Measurements from ENCODE around the gene VRK3.
"Not testable (repeated sequence)": the region's sequence is repeated elsewhere in the genome, so short reads cannot be mapped to it uniquely, and the experiment has no call there.

The VRK3 gene, protein sequence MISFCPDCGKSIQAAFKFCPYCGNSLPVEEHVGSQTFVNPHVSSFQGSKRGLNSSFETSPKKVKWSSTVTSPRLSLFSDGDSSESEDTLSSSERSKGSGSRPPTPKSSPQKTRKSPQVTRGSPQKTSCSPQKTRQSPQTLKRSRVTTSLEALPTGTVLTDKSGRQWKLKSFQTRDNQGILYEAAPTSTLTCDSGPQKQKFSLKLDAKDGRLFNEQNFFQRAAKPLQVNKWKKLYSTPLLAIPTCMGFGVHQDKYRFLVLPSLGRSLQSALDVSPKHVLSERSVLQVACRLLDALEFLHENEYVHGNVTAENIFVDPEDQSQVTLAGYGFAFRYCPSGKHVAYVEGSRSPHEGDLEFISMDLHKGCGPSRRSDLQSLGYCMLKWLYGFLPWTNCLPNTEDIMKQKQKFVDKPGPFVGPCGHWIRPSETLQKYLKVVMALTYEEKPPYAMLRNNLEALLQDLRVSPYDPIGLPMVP

DNA sequence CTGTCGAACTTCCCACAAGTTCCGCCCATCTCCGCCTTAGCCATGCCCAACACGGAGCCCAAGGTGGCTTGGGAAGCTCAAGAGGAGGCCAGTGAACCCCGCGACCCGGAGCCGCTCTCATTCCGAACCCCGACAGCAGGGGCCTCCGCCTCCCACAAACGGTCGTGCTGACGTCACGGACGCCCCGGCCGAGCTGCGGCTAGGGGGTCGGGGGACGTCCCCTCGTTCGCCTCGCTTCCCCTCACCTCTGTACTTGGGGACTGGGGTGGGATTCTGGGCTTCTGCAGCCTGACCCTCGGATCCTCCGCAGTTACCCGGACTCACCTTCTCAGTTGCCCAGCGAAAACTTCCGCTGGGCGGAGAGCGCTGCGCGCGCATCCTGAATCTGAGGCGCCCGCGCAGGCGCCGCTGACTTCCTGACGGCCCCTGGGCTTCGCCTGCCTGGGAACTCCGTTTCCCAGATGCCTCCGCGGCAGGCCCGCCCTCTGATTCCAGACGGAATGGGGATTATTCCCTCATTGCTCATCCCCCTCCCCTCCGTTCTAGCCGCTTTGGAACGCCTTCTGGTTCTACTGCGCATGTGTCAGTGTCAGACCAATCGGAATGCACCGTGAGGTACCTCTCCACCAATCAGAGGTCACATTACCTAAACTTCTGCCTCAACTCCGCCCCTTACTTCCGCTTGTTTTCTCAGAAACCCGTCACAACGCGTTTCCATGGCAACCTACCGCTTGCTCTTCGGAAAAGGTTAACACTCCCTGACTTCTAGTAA is at the start of gene VRK3:
VRK3 (minus strand) TSS at position 351 of the 772 bp plus-strand sequence. CDS start 9,210 bp downstream, outside the sequence.
- TF ChIP-seq POLR2A (IDR thresholded peaks at IDR 0.05; ENCODE audit: low read depth, low read length), result peak; percentile 67
- DNase-seq (ENCODE audit: insufficient read length, low spot score), result peak; percentile 94
- FAIRE-seq, result peak; percentile 97

DNA sequence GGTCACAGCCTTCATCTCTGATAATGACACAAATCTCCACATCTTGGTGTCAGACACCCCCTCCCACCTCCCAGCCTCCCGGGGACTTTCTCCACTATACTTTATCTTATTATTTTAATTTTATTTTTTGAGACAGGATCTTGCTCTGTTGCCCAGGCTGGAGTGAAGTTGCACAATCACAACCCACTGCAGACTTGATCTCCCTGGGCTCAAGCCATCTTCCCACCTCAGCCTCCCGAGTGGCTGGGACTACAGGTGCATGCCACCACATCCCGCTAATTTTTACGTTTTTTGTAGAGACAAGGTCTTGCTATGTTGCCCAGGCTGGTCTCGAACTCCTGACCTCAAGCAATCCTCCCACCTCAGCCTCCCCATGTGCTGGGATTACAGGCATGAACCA is 43.2 kb upstream of the VRK3 start:
- FAIRE-seq; DNase-seq (ENCODE audit: insufficient read length, low spot score): not testable (repeated sequence)

DNA sequence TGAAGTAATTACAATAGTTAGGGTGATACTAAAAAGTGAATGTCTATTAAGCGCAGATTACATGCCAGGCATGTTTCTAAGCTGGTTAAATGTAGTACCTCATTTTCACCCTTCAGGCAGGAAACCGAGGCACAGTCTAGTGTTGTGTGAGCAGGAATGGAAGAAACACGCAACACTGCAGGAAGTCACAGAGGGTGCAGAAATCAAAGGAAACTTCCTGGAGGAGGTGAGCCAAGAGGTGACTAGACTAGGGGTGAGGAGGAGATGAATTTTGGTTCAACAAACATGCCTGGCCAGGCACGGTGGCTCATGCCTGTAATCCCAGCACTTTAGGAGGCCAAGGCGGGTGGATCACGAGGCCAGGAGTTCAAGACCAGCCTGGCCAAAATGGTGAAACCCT is 42.4 kb upstream of the VRK3 start:
- no peak for TF ChIP-seq POLR2A (IDR thresholded peaks at IDR 0.05; ENCODE audit: low read depth, low read length)
- FAIRE-seq, result no peak
- DNase-seq (ENCODE audit: insufficient read length, low spot score), result no peak

DNA sequence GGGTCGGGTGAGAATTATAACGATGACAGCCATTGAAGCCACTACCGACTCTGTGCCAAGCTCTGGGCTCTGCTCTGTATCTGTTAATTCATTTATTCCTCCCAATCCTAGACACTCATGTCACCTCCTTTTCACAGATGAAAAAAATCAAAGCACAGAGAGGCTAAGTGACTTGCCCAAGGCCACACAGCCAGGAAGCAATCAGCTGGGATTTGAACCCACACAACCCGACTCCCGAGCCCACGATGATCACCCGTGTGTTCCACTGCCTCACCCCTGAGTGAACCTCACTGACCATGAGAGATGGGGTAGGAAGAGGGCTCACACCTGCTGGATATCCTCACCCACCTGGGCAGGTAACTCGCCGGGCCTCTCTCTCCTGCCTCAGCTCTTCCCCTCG is 40.8 kb upstream of the VRK3 start:
- DNase-seq (ENCODE audit: insufficient read length, low spot score) (no peak), FAIRE-seq (no peak)
- no peak for TF ChIP-seq POLR2A (IDR thresholded peaks at IDR 0.05; ENCODE audit: low read depth, low read length)

DNA sequence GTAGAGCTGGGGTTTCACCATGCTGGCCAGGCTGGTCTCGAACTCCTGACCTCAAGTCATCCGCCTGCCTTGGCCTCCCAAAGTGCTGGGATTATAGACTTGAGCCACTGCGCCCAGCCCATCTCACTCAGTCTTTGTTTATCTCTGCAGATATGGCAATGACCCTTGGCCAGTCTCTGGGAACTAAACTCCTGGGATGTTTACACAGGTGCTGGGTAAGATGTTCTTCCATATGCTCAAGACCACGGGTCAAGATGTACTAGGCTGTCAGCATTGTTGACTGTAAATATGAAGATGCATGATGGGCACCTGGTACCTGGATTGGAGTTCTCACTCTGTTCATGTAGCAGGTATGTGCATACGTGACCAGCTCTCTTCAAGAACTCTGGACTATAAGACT is 36.5 kb upstream of the VRK3 start:
- FAIRE-seq (no peak), DNase-seq (ENCODE audit: insufficient read length, low spot score) (no peak)
- TF ChIP-seq POLR2A (IDR thresholded peaks at IDR 0.05; ENCODE audit: low read depth, low read length), result no peak

DNA sequence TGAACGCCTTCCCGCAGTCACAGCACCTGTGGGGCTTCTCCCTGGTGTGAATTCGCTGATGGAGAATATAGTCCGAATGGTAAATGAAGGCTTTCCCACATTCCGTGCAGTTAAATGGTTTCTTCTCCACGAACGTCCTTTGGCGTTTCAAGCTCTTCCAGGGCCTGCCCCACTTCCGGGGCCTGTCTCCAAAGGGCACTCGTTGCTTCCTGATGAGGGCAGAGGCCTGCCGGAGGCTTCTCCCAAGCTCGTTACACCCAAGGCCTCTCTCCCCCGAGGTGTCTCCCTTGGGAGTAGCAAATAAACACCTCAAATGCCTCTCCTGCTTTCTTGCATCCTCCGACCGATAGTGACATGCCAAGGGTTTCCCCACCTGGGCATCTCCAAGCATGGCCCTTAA is 34.9 kb upstream of the VRK3 start:
- FAIRE-seq (no peak), DNase-seq (ENCODE audit: insufficient read length, low spot score) (no peak)
- TF ChIP-seq POLR2A (IDR thresholded peaks at IDR 0.05; ENCODE audit: low read depth, low read length), result no peak

DNA sequence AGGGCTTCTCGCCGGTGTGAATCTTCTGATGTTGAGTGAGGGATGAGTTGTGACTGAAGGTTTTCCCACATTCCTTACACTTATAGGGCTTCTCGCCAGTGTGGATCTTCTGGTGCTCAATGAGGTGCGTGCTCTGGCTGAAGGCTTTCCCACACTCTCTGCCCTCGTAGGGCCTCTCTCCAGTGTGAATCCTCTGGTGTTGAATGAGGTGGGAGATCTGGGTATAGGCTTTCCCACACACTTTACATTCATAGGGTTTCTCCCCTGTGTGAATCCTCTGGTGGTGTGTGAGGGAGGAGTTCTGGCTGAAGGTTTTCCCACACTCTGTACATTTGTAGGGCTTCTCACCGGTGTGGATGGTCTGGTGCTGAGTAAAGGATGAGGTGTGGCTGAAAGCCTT is 33.9 kb upstream of the VRK3 start:
- TF ChIP-seq POLR2A (IDR thresholded peaks at IDR 0.05; ENCODE audit: low read depth, low read length), result no peak
- no peak for DNase-seq (ENCODE audit: insufficient read length, low spot score)
- no peak for FAIRE-seq

DNA sequence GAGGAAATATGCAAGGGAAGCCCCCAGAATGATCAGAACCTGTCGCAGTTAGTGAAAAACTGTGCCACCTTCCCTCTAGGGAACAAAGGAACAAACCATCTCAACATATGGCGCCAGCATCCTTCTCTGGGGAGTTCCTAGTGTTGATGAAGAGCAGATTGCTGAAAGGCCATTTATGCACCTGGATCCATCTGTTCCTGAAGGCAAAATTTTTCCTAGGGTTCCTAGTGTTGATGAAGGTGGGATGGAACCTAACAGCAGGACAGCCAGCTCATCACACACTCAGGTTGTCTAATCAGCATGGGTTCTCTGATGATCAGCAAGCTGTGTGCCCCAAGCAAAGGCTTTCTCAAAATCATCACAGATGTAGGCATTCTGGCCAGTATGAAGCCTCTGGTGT is 33.3 kb upstream of the VRK3 start:
- DNase-seq (ENCODE audit: insufficient read length, low spot score), result no peak
- TF ChIP-seq POLR2A (IDR thresholded peaks at IDR 0.05; ENCODE audit: low read depth, low read length), result no peak

DNA sequence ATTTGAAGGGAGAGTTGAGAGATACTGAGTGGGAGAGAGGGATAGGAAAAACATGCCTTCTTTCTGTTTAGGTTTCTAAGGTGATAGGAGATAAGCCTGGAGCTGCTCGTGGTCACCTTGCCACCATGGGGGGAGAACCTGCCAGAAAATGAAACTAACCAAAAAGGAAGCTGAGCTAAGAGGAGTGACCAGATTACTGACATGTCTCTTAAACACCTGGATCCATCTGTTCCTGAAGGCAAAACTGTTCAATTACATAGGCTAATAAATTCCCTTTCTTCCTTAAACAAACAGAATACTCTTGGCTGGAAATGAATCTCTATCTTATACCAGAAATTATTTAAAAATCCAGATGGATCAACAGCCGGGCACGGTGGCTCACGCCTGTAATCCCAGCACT is 27.9 kb upstream of the VRK3 start:
- FAIRE-seq (no peak), DNase-seq (ENCODE audit: insufficient read length, low spot score) (no peak)
- TF ChIP-seq POLR2A (IDR thresholded peaks at IDR 0.05; ENCODE audit: low read depth, low read length), result no peak

More for the DNA sequence above, 33.3 kb upstream of the VRK3 start:
- FAIRE-seq, result no peak

DNA sequence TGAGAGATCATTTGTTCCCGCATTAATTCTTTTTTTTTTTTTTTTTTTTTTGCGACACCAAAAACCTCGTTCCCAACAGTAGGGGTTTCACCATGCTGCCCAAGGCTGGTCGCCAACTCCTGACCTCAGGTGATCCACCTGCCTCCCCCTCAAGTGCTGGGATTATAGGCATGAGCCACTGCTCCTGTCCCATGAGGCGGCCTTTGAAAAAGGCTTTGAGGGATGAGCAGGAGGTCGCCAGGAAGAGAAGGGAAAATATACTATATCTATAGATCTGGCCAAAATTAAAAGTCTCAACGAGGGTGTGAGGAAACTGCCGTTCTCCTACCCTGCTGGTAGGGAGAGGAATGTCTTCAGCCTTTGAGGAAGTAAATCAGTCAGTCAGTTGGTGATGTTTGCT is 26.8 kb upstream of the VRK3 start:
- no peak for FAIRE-seq
- no peak for TF ChIP-seq POLR2A (IDR thresholded peaks at IDR 0.05; ENCODE audit: low read depth, low read length)
- no peak for DNase-seq (ENCODE audit: insufficient read length, low spot score)

DNA sequence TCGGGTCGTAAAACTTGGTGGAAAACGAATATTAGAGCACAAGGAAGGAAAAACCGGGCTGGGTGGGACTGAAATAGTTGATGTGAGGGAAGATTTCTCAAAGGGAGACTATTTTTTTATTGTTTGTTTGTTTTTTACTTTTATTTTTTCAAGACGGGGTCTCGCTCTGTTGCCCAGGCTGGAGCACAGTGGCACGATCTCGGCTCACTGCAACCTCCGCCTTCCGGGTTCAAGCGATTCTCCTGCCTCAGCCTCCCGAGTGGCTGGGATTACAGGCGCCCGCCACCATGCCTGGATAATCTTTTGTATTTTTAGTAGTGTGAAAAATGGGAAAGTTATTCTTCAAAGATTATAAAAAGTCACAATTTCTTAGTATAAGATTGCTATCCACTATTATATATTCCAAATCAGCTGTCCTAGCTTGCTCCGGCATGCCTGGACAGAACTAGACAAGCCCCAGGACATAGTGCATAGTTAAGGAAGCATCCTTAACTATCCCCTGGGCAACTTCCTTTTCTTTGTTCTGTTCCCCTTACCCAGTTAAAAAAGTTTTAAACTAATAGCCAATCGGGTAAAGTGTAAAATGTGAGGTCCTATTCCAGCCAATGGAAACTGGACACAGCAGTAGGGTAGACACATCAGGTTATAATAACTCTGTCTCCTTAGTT is 26.2 kb upstream of the VRK3 start:
- not testable (repeated sequence) for FAIRE-seq; DNase-seq (ENCODE audit: insufficient read length, low spot score)

DNA sequence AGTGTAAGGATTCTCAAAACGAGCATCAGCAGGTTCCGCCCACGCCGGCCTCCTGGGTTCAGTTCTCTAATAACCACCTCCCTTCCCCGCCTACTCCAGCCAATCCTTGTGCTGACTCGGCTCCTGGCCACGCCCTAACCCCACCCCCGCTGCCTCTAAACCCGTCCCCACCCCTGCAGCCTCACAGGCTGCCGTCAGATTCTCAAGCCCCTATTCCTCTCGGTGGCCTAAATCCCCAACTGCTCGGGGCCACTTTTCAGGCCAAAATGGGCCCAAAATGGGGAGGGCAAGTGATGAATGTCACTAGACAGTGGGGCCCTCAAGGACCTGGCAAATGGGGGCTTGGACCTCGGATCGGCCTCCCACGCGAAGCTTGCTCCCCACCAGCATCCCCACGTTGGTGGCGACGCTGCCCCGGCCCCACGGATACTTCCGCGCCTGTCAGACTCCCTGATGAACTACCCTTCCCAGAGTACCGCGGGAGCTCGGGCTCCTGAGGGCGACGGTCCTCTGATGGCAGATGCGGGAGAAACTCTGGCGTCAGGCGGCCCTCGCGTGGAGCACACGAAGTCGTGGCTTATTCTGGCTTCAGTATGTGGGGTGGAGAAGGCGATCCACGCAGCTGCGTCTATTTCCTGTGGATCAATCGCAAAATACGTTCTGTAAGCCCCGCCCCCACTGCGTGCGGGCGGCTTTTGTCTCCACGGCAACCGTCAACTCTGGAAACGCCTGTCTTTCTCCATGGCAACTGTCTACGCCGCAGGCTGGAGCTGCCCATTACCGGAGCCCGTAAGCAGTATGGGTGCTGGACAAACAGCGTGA is 25.4 kb upstream of the VRK3 start:
- no peak for TF ChIP-seq POLR2A (IDR thresholded peaks at IDR 0.05; ENCODE audit: low read depth, low read length)
- DNase-seq (ENCODE audit: insufficient read length, low spot score) (peak; percentile 85), FAIRE-seq (no peak)

DNA sequence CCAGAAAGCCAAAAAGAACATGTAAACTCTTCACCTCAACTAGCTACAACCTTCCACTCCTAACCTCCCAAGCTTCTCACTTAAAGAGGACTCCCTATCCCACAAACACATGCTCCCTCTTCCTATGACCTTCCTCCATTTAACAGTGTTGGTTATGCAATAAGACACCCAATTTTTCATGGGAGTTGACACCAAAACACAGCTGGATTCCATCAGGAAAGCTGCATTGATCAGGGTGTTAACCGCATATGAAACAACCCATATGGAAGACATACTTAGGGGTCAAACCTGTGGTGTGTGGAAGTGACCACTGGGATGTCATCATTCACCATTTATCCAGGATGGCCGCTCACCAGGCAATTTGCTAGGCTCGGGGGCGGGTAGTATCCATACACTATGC is 22.5 kb upstream of the VRK3 start:
- TF ChIP-seq POLR2A (IDR thresholded peaks at IDR 0.05; ENCODE audit: low read depth, low read length), result no peak
- DNase-seq (ENCODE audit: insufficient read length, low spot score) (no peak), FAIRE-seq (no peak)

Measured in H54 (cell line).